GM23338 (cell line): ENCODE results near the gene NTN1. TPM values are rescaled to one million over a fixed set of nuclear protein-coding genes. Genes with fewer than 3 reads are reported as not detected.

Source experiments
- ATAC-seq: fragments of 200-7000 bp; cut with Tn5 transposase; 3 replicates; pipeline ENCODE4 v1.9.1; 2020
- DNase-seq: peaks from one replicate; pipeline ENCODE4 v3.0.0-alpha.2; 2015; ENCODE audit warnings: low spot score
- H2AFZ ChIP-seq: fragments of 200-600 bp; sonication (generic); 2 replicates; pipeline ENCODE4 v1.8.0; 2016; ENCODE audit warnings: antibody characterized with exemption, mild to moderate bottlenecking, moderate library complexity
- H3F3A ChIP-seq: fragments of 200-600 bp; sonication (generic); replicated peaks from 2 replicates; pipeline ENCODE4 v1.8.0; 2017; ENCODE audit warnings: antibody characterized with exemption, mixed run types, low read depth
- H3K27ac ChIP-seq: fragments of 200-600 bp; sonication (generic); 2 replicates; pipeline ENCODE4 v1.6.1; 2016; ENCODE audit warnings: low read depth
- H3K27me3 ChIP-seq: fragments of 200-600 bp; sonication (generic); 2 replicates; pipeline ENCODE4 v1.8.0; 2016; ENCODE audit warnings: mild to moderate bottlenecking, mixed run types, moderate library complexity; ENCODE audit not compliant: insufficient read depth
- H3K36me3 ChIP-seq: fragments of 200-600 bp; sonication (generic); 2 replicates; pipeline ENCODE4 v1.8.0; 2016; ENCODE audit warnings: mild to moderate bottlenecking; ENCODE audit not compliant: insufficient read depth
- H3K4me1 ChIP-seq: fragments of 200-600 bp; sonication (generic); 2 replicates; pipeline ENCODE4 v1.8.0; 2016; ENCODE audit warnings: mild to moderate bottlenecking, moderate library complexity; ENCODE audit not compliant: insufficient read depth
- H3K4me2 ChIP-seq: fragments of 200-600 bp; sonication (generic); 2 replicates; pipeline ENCODE4 v1.7.1; 2017; ENCODE audit warnings: mixed run types
- H3K4me3 ChIP-seq: fragments of 200-600 bp; sonication (generic); 2 replicates; pipeline ENCODE4 v1.6.1; 2016; ENCODE audit warnings: mixed run types
- H3K79me2 ChIP-seq: fragments of 200-600 bp; sonication (generic); replicated peaks from 2 replicates; pipeline ENCODE4 v1.8.0; 2017; ENCODE audit warnings: mild to moderate bottlenecking; ENCODE audit not compliant: insufficient read depth
- H3K9me2 ChIP-seq: fragments of 200-600 bp; sonication (generic); 2 replicates; pipeline ENCODE4 v1.8.0; 2017; ENCODE audit not compliant: insufficient read depth
- H4K20me1 ChIP-seq: fragments of 200-600 bp; sonication (generic); replicated peaks from 2 replicates; pipeline ENCODE4 v1.8.0; 2017; ENCODE audit warnings: mild to moderate bottlenecking; ENCODE audit not compliant: insufficient read depth
- H3K27ac Mint-ChIP-seq: 2 replicates; pipeline ENCODE4 v1.8.0; 2020; ENCODE audit warnings: inconsistent platforms, mild to moderate bottlenecking, moderate library complexity, mixed read lengths
- H3K27me3 Mint-ChIP-seq: 3 replicates; pipeline ENCODE4 v1.8.0; 2022; ENCODE audit warnings: low read depth, mild to moderate bottlenecking, moderate library complexity, mixed read lengths, inconsistent platforms; ENCODE audit not compliant: insufficient read depth, poor library complexity
- H3K36me3 Mint-ChIP-seq: 3 replicates; pipeline ENCODE4 v1.8.0; 2021; ENCODE audit warnings: low read depth, mild to moderate bottlenecking, inconsistent platforms, moderate library complexity, mixed read lengths
- H3K4me1 Mint-ChIP-seq: 3 replicates; pipeline ENCODE4 v1.8.0; 2020; ENCODE audit warnings: mild to moderate bottlenecking, inconsistent platforms, mixed read lengths
- H3K4me3 Mint-ChIP-seq: 3 replicates; pipeline ENCODE4 v1.8.0; 2021; ENCODE audit warnings: moderate library complexity, mild to moderate bottlenecking, inconsistent platforms, mixed read lengths
- H3K9me3 Mint-ChIP-seq: 3 replicates; pipeline ENCODE4 v1.8.0; 2020; ENCODE audit warnings: moderate library complexity, mild to moderate bottlenecking, inconsistent platforms, mixed read lengths
- CREB1 ChIP-seq: fragments of 250-450 bp; sonication (Bioruptor Pico); IDR thresholded peaks from 2 replicates; pipeline ENCODE4 v1.5.0; 2020; ENCODE audit warnings: low read depth, mild to moderate bottlenecking, moderate library complexity
- EZH2 ChIP-seq: fragments of 200-600 bp; sonication (generic); IDR thresholded peaks from one replicate; pipeline ENCODE4 v1.8.0; 2017; ENCODE audit warnings: antibody characterized with exemption, mild to moderate bottlenecking, low read depth; ENCODE audit not compliant: unreplicated experiment
- REST ChIP-seq: IDR thresholded peaks from one replicate; pipeline ENCODE4 v1.6.1; 2018; ENCODE audit warnings: antibody characterized with exemption; ENCODE audit not compliant: unreplicated experiment
- polyA plus RNA-seq: library from polyadenylated mRNA; unstranded; fragments of >200 nt; fragmentation: Nextera tagmentation; extraction: Ambion mirVana; gene quantifications from 2 replicates; pipeline ENCODE4 v1.2.1, GENCODE V29; 2016
- total RNA-seq: library from RNA; depleted of rRNA; stranded (reverse); fragments of >200 nt; shearing (Covaris generic); gene quantifications from 2 replicates; pipeline ENCODE4 v1.2.3, GENCODE V29; 2014

The NTN1 gene
- total and polyA plus RNA-seq, 2 experiments from 2014 or later, result 0.57 to 2.6 TPM

GRCh38 chr17:9022573-9023391 is 1.5 kb downstream of the NTN1 start:
- DNase-seq (peak; percentile 63), ATAC-seq (peak; percentile 11)
- Histone ChIP-seq H3K9me2 (no peaks in the 10 kb centered on the region), H3K36me3 (no peaks in the 10 kb centered on the region; the same call in 1 of the 2 replicates), H4K20me1 (no peaks in the 10 kb centered on the region; the same call in none of the 2 replicates), H3K79me2 (no peaks in the 10 kb centered on the region), H3F3A (0 out of 2 replicates have a peak, but pooled peaks cover 11% of the 10 kb centered on the region), H3K4me1 (peaks cover 45% of the 10 kb centered on the region), H2AFZ (peak overlapping the region; percentile 78; the same call in 1 of the 2 replicates), H3K4me3 (peak overlapping the region; percentile 67), H3K4me2 (peak overlapping the region; percentile 73), H3K27me3 (peaks cover 98% of the 10 kb centered on the region), H3K27ac (no peak overlapping the region)
- no peak overlapping the region for H3K27ac Mint-ChIP-seq
- H3K36me3 Mint-ChIP-seq, result no peaks in the 10 kb centered on the region; the same call in 2 of the 3 replicates
- H3K27me3 Mint-ChIP-seq, result peaks cover 86% of the 10 kb centered on the region
- peaks cover 37% of the 10 kb centered on the region for H3K4me1 Mint-ChIP-seq
- TF ChIP-seq EZH2 (peak; percentile 87), REST (peak; percentile 29), CREB1 (CRISPR knock-in tag) (no peak)
- H3K9me3 Mint-ChIP-seq, result no peaks in the 10 kb centered on the region
- peak overlapping the region; percentile 77 for H3K4me3 Mint-ChIP-seq

DNA sequence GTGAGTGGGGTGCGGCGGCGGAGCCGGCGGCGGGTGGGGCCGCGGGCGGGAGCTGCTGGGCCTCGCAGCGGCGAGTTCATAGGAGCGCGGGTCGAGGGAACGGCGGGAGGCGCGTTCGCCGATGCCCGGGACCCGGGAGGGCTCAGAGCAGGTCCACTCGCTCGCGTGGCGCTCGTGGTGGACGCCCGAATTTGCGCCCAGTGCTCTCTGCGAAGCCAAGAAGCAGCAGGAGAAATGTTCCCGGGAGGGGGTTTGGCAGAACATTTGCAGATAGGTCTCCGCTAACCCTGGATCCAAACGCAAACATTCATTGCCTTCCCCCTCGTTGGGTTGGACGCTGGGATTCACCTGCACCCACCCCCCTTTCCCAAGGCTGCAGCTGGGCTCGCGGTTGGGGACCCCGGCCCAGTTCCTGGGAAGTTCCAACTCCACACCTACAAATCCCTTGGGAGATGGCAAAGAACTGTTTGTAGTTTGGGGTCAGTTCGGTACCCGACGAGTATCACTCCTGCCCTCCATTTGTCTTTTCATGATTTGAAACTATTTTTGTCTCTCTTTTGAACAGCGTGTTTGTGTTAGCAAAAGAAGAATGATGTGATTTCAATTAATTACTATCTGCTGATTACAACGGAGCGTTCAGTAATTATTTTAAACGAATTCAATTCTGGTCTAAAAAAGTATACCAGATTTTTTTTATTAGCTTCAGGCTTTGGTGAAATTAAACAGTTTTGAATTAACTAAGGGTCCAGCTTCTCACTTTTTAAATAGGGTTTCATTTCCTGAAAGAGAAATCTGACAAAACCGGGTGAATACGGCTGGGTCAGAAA is 2.3 kb downstream of the NTN1 start:
- Histone ChIP-seq H3K4me2 (peak overlapping the region; percentile 73), H4K20me1 (no peaks in the 10 kb centered on the region; the same call in none of the 2 replicates), H3K9me2 (no peaks in the 10 kb centered on the region), H3K27me3 (peaks cover 97% of the 10 kb centered on the region), H3K79me2 (no peaks in the 10 kb centered on the region), H3K4me3 (peak overlapping the region; percentile 67), H3F3A (0 out of 2 replicates have a peak, but pooled peaks cover 11% of the 10 kb centered on the region), H3K27ac (no peak overlapping the region), H3K36me3 (no peaks in the 10 kb centered on the region; the same call in 1 of the 2 replicates), H3K4me1 (peaks cover 45% of the 10 kb centered on the region), H2AFZ (no peak overlapping the region)
- Mint-ChIP-seq H3K36me3 (no peaks in the 10 kb centered on the region; the same call in 2 of the 3 replicates), H3K4me1 (peaks cover 43% of the 10 kb centered on the region), H3K27ac (no peak overlapping the region), H3K27me3 (peaks cover 83% of the 10 kb centered on the region), H3K4me3 (peak overlapping the region; percentile 64), H3K9me3 (no peaks in the 10 kb centered on the region)
- DNase-seq (peak; percentile 51), ATAC-seq (peak; percentile 3; the same call in 2 of the 3 replicates)
- TF ChIP-seq CREB1 (CRISPR knock-in tag) (no peak), EZH2 (peak; percentile 89)
